ENCODE data around the gene LMNTD1.
"Not testable (repeated sequence)": the region's sequence is repeated elsewhere in the genome, so short reads cannot be mapped to it uniquely, and the experiment has no call there.

LMNTD1 gene

DNA sequence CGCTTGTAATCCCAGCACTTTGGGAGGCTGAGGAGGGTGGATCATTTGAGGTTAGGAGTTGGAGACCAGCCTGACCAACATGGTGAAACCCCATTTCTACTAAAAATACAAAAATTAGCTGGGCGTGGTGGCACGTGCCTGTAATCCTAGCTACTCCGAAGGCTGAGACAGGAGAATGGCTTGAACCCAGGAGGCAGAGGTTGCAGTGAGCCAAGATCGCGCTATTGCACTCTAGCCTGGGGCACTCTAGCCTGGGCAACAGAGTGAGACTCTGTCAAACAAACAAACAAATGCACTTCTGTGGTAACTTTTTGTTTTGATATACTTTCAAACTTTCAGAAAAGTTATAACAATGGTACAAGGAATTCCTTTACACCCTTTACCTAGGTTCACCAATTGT, 126.3 kb downstream of the LMNTD1 start:
- not testable (repeated sequence) for DNase-seq

Data from CD4-positive, alpha-beta T cell treated with Interleukin-4 for 4 hours (primary cell).